ENCODE results near the gene KAT14.

KAT14 gene

GRCh38 chr20:18166950-18167349 lies 29.3 kb downstream of the KAT14 start:
- peaks cover 83% of the 10 kb centered on the region for H3K36me3 ChIP-seq (ENCODE audit: insufficient read depth, low read length)
- H3K27ac ChIP-seq (ENCODE audit: low read length): no peak overlapping the region
- no peaks in the 10 kb centered on the region for H3K27me3 ChIP-seq (ENCODE audit: insufficient read depth, low read length, poor library complexity)
- no peak overlapping the region for H3K4me2 ChIP-seq (ENCODE audit: insufficient read depth, low read length)
- no peak for TF ChIP-seq CTCF (IDR thresholded peaks at IDR 0.05; ENCODE audit: borderline replicate concordance, extremely low read depth, low read length, poor library complexity, severe bottlenecking)
- H2AFZ ChIP-seq (ENCODE audit: low read depth, low read length): no peak overlapping the region
- ATAC-seq (ENCODE audit: insufficient read depth, low read depth) (no peak), DNase-seq (no peak)
- H3K4me1 ChIP-seq (ENCODE audit: insufficient read depth, low read length): no peaks in the 10 kb centered on the region
- H4K20me1 ChIP-seq (ENCODE audit: insufficient read depth, low read length): peaks cover 6% of the 10 kb centered on the region; the same call in 1 of the 2 replicates
- H3K9me3 ChIP-seq (ENCODE audit: insufficient read depth, low read length, severe bottlenecking): no peaks in the 10 kb centered on the region
- H3K9ac ChIP-seq (ENCODE audit: low read depth, low read length): no peak overlapping the region
- no peak overlapping the region for H3K4me3 ChIP-seq (ENCODE audit: low read depth in 1 of 2, low read length in 2 of 2)
- peaks cover 14% of the 10 kb centered on the region; the same call in 1 of the 2 replicates for H3K79me2 ChIP-seq (ENCODE audit: insufficient read depth, low read length)

GRCh38 chr20:18172379-18172778 lies 34.7 kb downstream of the KAT14 start:
- Histone ChIP-seq H3K36me3 (ENCODE audit: insufficient read depth, low read length) (peaks cover 69% of the 10 kb centered on the region), H3K4me3 (ENCODE audit: low read depth in 1 of 2, low read length in 2 of 2) (no peak overlapping the region), H3K4me2 (ENCODE audit: insufficient read depth, low read length) (no peak overlapping the region), H3K27me3 (ENCODE audit: insufficient read depth, low read length, poor library complexity) (no peaks in the 10 kb centered on the region), H3K9ac (ENCODE audit: low read depth, low read length) (no peak overlapping the region), H4K20me1 (ENCODE audit: insufficient read depth, low read length) (no peaks in the 10 kb centered on the region), H3K27ac (ENCODE audit: low read length) (no peak overlapping the region), H3K79me2 (ENCODE audit: insufficient read depth, low read length) (peaks cover 8% of the 10 kb centered on the region; the same call in 1 of the 2 replicates), H2AFZ (ENCODE audit: low read depth, low read length) (no peak overlapping the region), H3K4me1 (ENCODE audit: insufficient read depth, low read length) (no peaks in the 10 kb centered on the region), H3K9me3 (ENCODE audit: insufficient read depth, low read length, severe bottlenecking) (peaks cover 2% of the 10 kb centered on the region)
- TF ChIP-seq CTCF (IDR thresholded peaks at IDR 0.05; ENCODE audit: borderline replicate concordance, extremely low read depth, low read length, poor library complexity, severe bottlenecking) (no peak), EZH2 (IDR thresholded peaks at IDR 0.05; ENCODE audit: borderline replicate concordance, low read depth, low read length, severe bottlenecking) (no peak)
- DNase-seq (no peak), ATAC-seq (ENCODE audit: insufficient read depth, low read depth) (no peak)

- Histone ChIP-seq H3K4me1 (ENCODE audit: insufficient read depth, low read length) (no peaks in the 10 kb centered on the region), H3K4me3 (ENCODE audit: low read depth in 1 of 2, low read length in 2 of 2) (no peak overlapping the region), H3K9ac (ENCODE audit: low read depth, low read length) (no peak overlapping the region), H3K36me3 (ENCODE audit: insufficient read depth, low read length) (peaks cover 74% of the 10 kb centered on the region), H3K9me3 (ENCODE audit: insufficient read depth, low read length, severe bottlenecking) (peaks cover 10% of the 10 kb centered on the region), H3K27me3 (ENCODE audit: insufficient read depth, low read length, poor library complexity) (no peaks in the 10 kb centered on the region), H3K79me2 (ENCODE audit: insufficient read depth, low read length) (no peaks in the 10 kb centered on the region), H2AFZ (ENCODE audit: low read depth, low read length) (no peak overlapping the region), H4K20me1 (ENCODE audit: insufficient read depth, low read length) (no peaks in the 10 kb centered on the region), H3K4me2 (ENCODE audit: insufficient read depth, low read length) (no peak overlapping the region), H3K27ac (ENCODE audit: low read length) (no peak overlapping the region)
- DNase-seq: no peak
- no peak for ATAC-seq (ENCODE audit: insufficient read depth, low read depth)
- TF ChIP-seq CTCF (IDR thresholded peaks at IDR 0.05; ENCODE audit: borderline replicate concordance, extremely low read depth, low read length, poor library complexity, severe bottlenecking): no peak
- TF ChIP-seq EZH2 (IDR thresholded peaks at IDR 0.05; ENCODE audit: borderline replicate concordance, low read depth, low read length, severe bottlenecking): no peak
Measured at GRCh38 chr20:18174906-18175683, 37.4 kb downstream of the KAT14 start.

Data from DND-41 (cell line).